BJ (cell line): ENCODE measurements around the gene SMYD1. TPM values are rescaled to one million over a fixed set of nuclear protein-coding genes. Genes with fewer than 3 reads are reported as not detected.

Source experiments
- CTCF ChIA-PET: fragments of 350-600 bp; formaldehyde crosslinking; extraction: SDS; loops from one replicate; lab custom pipeline; 2021; ENCODE audit warnings: antibody characterized with exemption, inconsistent platforms; lab: Yijun Ruan, JAX
- POLR2A ChIA-PET: fragments of 300-600 bp; sonication (Branson Sonifier 250); formaldehyde crosslinking; extraction: SDS; loops from one replicate; lab custom pipeline; 2021; ENCODE audit warnings: antibody characterized with exemption; lab: Charles Lee
- DNase-seq: peaks from one replicate; pipeline ENCODE4 v3.0.0-alpha.2; 2011; ENCODE audit warnings: low read depth
- H3K27me3 ChIP-seq: 2 replicates; pipeline ENCODE4 v1.6.0; 2011; ENCODE audit warnings: low read length; ENCODE audit not compliant: control insufficient read depth, insufficient read depth
- H3K36me3 ChIP-seq: 2 replicates; pipeline ENCODE4 v1.5.1; 2011; ENCODE audit warnings: low read length; ENCODE audit not compliant: control insufficient read depth, insufficient read depth
- H3K4me3 ChIP-seq: 2 replicates; pipeline ENCODE4 v1.5.1; 2011; ENCODE audit warnings: low read depth, mild to moderate bottlenecking, control low read depth, low read length
- polyA plus RNA-seq: library from polyadenylated mRNA; depleted of rRNA; stranded (reverse); fragments of >200 nt; gene quantifications from 2 replicates; pipeline ENCODE4 v1.2.3, GENCODE V29; 2011
- TF ChIP-seq, protein P1 (sequence below): IDR thresholded peaks from 2 replicates; pipeline ENCODE4 v1.5.1; 2011; ENCODE audit warnings: low read depth, mild to moderate bottlenecking, control low read depth, inconsistent platforms, low read length, moderate library complexity; ENCODE audit not compliant: insufficient read depth

SMYD1 gene
- polyA plus RNA-seq, 1 experiment = not detected

DNA sequence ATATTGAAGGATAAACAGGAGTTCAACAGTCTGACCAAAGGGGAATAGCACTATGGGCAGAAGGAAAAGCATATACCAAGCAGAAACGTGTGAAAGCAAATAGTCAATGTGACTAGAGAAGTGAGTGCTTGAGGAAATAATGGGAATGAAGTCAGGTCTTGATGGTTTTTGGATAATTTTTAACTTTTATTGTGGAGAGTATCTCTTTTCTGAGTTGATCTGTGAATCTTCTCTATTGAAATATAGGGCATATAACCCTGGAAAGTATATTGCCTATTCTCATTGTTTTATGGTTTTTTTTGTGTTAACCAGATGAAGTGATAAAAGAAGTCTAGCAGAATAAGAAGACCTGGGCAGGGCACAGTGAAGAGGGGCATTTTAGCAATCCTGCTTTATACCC lies 76.6 kb downstream of the SMYD1 start:
- ChIA-PET CTCF (no interaction called here), POLR2A (no interaction called here)
- no peak for DNase-seq
- TF ChIP-seq, protein P1, sequence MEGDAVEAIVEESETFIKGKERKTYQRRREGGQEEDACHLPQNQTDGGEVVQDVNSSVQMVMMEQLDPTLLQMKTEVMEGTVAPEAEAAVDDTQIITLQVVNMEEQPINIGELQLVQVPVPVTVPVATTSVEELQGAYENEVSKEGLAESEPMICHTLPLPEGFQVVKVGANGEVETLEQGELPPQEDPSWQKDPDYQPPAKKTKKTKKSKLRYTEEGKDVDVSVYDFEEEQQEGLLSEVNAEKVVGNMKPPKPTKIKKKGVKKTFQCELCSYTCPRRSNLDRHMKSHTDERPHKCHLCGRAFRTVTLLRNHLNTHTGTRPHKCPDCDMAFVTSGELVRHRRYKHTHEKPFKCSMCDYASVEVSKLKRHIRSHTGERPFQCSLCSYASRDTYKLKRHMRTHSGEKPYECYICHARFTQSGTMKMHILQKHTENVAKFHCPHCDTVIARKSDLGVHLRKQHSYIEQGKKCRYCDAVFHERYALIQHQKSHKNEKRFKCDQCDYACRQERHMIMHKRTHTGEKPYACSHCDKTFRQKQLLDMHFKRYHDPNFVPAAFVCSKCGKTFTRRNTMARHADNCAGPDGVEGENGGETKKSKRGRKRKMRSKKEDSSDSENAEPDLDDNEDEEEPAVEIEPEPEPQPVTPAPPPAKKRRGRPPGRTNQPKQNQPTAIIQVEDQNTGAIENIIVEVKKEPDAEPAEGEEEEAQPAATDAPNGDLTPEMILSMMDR = no peak
- Histone ChIP-seq H3K4me3 (no peak overlapping the region), H3K36me3 (no peaks in the 10 kb centered on the region), H3K27me3 (no peaks in the 10 kb centered on the region)

DNA sequence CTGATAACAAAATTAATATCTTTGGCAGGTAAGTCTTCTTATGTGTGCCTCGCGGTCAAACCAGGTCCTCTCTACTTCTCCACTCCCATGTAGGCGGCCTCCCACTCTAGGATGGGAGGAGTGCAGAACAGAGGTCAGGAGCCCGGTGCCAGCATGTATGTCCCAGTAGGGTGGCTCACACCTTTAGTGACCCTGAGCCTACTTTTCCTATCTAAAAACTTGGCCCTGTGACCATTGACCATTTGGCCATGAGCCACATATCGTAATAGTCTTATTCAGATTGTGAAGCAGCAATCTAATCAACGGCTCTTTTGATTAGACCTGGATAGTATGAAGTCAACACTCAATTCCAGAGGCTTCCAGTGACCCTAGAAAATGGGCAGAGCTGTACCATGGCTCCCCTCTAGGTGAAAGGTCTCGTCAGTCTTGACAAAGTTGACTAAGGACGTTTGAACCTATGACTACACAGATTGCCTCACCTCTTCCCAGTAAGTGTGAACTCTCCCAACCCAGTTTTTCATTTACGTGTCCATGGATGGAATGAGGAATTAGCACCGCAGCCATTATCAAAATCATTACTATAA lies 77.4 kb downstream of the SMYD1 start:
- no peak for DNase-seq
- Histone ChIP-seq H3K27me3 (no peaks in the 10 kb centered on the region), H3K36me3 (no peaks in the 10 kb centered on the region), H3K4me3 (no peak overlapping the region)
- ChIA-PET CTCF (interaction anchor here (1.6 to 2.0 kb wide), 4 partner anchors 15 to 85 kb away, joined by 3 to 9 read pairs (median 6); no protein-coding TSS in a partner anchor), POLR2A (no interaction called here)
- TF ChIP-seq, protein P1 = no peak

DNA sequence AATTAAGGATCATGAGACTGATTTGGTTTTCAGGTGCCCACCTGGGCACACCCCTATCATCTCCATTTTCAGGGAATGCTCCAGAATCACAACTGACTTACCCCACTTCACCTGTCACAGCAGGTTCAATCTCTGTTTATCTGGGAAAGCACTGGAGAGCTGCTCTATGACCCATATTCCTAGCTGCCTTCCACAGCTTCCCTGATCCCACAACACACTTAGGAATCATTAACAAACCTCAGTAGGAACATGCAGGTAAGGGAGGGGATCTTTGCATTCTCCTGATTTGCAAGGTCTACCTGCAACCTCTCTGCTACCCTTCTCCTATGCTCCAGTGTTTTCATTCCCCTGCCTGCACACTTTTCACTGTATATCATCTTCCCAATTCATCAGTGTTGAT lies 79.0 kb downstream of the SMYD1 start:
- CTCF ChIA-PET = interaction anchor here (1.0 to 2.0 kb wide), 5 partner anchors 14 to 86 kb away, joined by 3 to 9 read pairs (median 4); no protein-coding TSS in a partner anchor
- TF ChIP-seq, protein P1 = no peak
- DNase-seq = no peak

DNA sequence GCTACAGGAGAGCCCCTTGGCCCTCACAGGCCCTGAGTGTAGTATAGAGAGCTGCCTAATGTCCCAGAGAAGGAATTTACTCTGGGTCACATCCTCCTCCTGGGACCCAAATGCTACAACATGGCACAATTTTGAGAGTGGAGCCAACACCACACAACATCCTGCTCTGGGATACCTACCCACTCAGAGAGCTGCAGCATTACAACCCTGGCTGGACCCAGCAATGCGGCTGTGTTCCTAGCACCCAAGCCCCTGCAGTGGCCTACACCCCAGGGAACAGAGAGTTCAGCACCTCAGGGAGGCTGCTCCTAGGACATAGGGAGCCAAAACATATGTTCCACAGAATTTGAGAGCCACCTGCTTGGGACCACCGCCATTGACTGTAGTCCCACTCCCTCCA lies 79.5 kb downstream of the SMYD1 start:
- CTCF ChIA-PET = interaction anchor here (1.0 to 2.0 kb wide), 2 partner anchors 13 to 38 kb away, joined by 3 to 9 read pairs; no protein-coding TSS in a partner anchor
- DNase-seq = no peak
- TF ChIP-seq, protein P1 = no peak
- no peaks in the 10 kb centered on the region for H3K36me3 ChIP-seq
- H3K27me3 ChIP-seq = no peaks in the 10 kb centered on the region
- no peak overlapping the region for H3K4me3 ChIP-seq
- POLR2A ChIA-PET = no interaction called here

More for the DNA sequence above, 79.0 kb downstream of the SMYD1 start:
- no peaks in the 10 kb centered on the region for H3K27me3 ChIP-seq
- H3K4me3 ChIP-seq = no peak overlapping the region
- POLR2A ChIA-PET = no interaction called here
- no peaks in the 10 kb centered on the region for H3K36me3 ChIP-seq

DNA sequence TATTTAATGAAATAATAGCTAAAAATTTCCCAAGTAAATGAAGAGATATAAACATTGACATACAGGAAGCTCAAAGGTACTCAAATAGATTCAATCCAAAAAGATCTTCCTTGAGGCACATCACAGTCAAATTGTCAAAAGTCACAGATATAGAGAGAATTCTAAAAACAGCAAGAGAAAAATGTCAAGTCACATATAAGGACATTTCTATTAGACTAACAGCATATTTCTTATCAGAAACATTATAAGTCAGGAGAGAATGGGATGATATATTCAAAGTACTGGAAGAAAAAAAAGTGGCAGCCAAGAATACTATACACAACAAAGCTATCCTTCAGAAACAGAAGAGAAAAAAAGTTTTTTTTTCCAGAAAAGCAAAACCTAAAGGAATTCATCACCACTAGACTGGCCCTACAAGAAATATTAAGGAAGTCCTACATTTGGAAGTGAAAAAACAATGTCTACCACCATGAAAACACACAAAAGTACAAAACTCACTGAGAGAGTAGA lies 81.4 kb downstream of the SMYD1 start:
- no peaks in the 10 kb centered on the region for H3K27me3 ChIP-seq
- H3K4me3 ChIP-seq = no peak overlapping the region
- CTCF ChIA-PET = interaction anchor here (0.6 to 1.0 kb wide), 3 partner anchors 8 to 88 kb away, joined by 3 read pairs; no protein-coding TSS in a partner anchor
- POLR2A ChIA-PET = no interaction called here
- H3K36me3 ChIP-seq = no peaks in the 10 kb centered on the region
- TF ChIP-seq, protein P1 = no peak
- no peak for DNase-seq
